ENCODE results near the gene XPC.

DNA sequence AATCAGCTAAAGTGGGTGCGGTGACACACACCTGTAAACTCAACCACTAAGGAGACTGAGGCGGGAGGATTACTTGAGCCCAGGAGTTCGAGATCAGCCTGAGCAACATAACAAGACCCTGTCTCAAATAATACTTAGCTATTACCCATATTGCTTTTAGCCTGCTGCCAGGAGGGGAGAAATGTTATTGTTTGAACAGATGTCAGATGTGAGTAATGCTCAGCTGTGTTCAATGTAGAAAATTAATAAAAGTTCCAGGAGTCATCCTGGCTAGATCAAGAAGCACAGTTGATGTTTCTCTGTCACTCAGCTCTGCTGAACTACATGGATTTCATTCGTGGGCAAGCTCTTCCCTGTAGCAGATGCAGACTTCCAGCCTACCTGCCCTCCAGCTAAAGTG, 22.4 kb upstream of the XPC start:
- TF ChIP-seq, protein P1, sequence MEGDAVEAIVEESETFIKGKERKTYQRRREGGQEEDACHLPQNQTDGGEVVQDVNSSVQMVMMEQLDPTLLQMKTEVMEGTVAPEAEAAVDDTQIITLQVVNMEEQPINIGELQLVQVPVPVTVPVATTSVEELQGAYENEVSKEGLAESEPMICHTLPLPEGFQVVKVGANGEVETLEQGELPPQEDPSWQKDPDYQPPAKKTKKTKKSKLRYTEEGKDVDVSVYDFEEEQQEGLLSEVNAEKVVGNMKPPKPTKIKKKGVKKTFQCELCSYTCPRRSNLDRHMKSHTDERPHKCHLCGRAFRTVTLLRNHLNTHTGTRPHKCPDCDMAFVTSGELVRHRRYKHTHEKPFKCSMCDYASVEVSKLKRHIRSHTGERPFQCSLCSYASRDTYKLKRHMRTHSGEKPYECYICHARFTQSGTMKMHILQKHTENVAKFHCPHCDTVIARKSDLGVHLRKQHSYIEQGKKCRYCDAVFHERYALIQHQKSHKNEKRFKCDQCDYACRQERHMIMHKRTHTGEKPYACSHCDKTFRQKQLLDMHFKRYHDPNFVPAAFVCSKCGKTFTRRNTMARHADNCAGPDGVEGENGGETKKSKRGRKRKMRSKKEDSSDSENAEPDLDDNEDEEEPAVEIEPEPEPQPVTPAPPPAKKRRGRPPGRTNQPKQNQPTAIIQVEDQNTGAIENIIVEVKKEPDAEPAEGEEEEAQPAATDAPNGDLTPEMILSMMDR (IDR thresholded peaks at IDR 0.05): no peak
- no peak for TF ChIP-seq POLR2A (IDR thresholded peaks at IDR 0.05)

Data from right lobe of liver (tissue), 4 donors.